Mucosa of rectum (tissue), 2 donors: Measurements from ENCODE around the gene TBL1XR1.

ENCODE experiments used
- H3K27ac ChIP-seq, 2 donors: one replicate each; pipeline ENCODE4 v1.7.0; 2013; ENCODE audit warnings: inconsistent platforms in 2 of 2, low read depth in 2 of 2, low read length in 2 of 2
- H3K27me3 ChIP-seq, 2 donors: one replicate each; pipeline ENCODE4 v1.7.0; 2013; ENCODE audit warnings: low read length in 2 of 2; ENCODE audit not compliant: control insufficient read depth in 2 of 2, insufficient read depth in 2 of 2
- H3K36me3 ChIP-seq, 2 donors: one replicate each; pipeline ENCODE4 v1.7.0; 2013; ENCODE audit warnings: low read length in 2 of 2; ENCODE audit not compliant: control insufficient read depth in 2 of 2, insufficient read depth in 2 of 2
- H3K4me1 ChIP-seq, 2 donors: one replicate each; pipeline ENCODE4 v1.7.0; 2013; ENCODE audit warnings: low read length in 2 of 2, mild to moderate bottlenecking in 1 of 2; ENCODE audit not compliant: control insufficient read depth in 2 of 2, insufficient read depth in 2 of 2
- H3K4me3 ChIP-seq, 2 donors: one replicate each; pipeline ENCODE4 v1.7.0; 2013; ENCODE audit warnings: low read length in 2 of 2
- H3K9ac ChIP-seq, 2 donors: one replicate each; pipeline ENCODE4 v1.7.0; 2013; ENCODE audit warnings: low read length in 2 of 2, low read depth in 1 of 2, mild to moderate bottlenecking in 1 of 2
- H3K9me3 ChIP-seq, 2 donors: one replicate each; pipeline ENCODE4 v1.7.0; 2013; ENCODE audit warnings: low read length in 2 of 2; ENCODE audit not compliant: control insufficient read depth in 2 of 2
- donor health status: healthy.
- donor health status: Normal muscosa, but diverticular disease.

Gene TBL1XR1

DNA sequence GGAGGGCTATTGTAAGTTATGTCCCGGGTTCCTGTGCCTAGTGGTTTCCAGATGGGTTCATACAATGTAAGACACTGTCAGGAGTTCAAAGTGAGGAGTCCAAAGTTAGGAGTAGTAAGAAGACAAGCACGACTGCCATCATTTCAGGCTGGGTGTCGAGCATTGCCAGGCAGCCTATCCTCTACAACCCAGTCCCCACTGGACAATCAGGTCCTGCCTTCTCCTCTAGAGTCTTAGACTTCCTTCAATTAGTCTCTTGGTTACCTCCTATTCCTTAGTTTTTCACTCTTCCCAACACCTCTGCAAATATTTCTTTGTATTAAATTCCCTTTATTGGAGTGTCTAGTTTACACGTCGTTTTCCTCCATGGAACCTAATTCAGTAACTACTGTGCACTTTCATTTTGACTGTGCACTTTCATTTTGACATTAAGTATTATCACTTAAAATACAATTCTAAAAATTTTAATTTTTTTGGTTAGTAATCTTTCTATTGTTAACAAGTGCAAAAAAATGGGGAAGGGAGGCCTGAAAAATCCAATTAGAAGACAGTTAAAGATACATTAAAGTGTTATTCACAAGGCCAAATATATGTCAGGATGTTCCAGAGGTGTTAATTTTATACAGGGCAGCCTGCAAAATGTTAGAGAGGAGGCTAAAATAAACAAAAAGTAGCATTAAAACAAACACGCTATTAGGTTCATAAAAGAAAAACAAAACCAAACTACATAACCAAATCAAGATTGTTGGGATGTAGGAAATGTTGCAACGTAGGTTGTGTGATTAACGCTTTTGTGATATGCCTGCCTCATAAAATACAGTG is 155.3 kb downstream of the TBL1XR1 start:
- Histone ChIP-seq H3K9ac (no peak overlapping the region), H3K27ac (no peak overlapping the region), H3K36me3 (peaks cover 36 to 49% of the 10 kb centered on the region in 2 donors), H3K27me3 (no peaks in the 10 kb centered on the region), H3K4me1 (no peaks in the 10 kb centered on the region), H3K9me3 (no peaks in the 10 kb centered on the region), H3K4me3 (no peak overlapping the region)

DNA sequence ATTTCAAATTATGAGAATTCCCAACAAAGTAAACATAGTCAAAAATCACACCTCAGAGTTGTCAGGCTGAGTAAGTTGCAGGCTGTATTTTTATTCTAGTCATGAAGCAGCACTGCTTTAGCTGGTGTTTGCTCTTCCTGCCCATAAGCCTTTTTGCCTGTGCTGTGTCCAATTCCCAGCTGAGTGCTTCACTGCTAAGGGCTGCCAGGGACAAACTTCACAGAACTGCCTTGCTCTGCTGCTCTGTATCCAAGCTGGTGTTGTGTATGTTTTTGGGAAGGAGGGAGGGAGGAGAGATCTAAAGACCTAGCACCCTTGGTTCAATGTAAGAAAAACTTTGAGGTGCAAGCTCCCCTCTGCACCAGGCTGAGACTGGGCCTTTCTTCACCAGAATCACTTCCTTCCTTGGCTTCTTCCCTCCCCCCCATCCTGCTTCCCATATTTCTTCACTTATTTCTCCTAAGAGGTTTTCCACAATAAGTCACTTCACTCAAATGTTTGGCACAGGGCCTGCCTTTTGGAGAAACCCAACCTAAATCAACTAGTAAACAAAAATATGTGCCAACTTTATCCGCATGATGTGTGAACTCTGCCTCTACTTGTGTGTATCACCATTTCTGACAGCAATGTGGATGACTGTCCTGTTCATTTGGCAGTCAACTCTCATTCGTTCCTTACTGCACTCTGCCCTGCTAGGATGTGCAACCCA is 156.1 kb downstream of the TBL1XR1 start:
- Histone ChIP-seq H3K36me3 (peaks cover 30 to 49% of the 10 kb centered on the region in 2 donors), H3K4me3 (no peak overlapping the region), H3K27me3 (no peaks in the 10 kb centered on the region), H3K9ac (no peak overlapping the region), H3K4me1 (no peaks in the 10 kb centered on the region), H3K27ac (no peak overlapping the region), H3K9me3 (no peaks in the 10 kb centered on the region)

GRCh38 chr3:177039490-177040274 is 157.6 kb downstream of the TBL1XR1 start:
- Histone ChIP-seq H3K9me3 (no peaks in the 10 kb centered on the region), H3K4me1 (no peaks in the 10 kb centered on the region), H3K36me3 (peaks cover 18 to 41% of the 10 kb centered on the region in 2 donors), H3K4me3 (no peak overlapping the region), H3K9ac (no peak overlapping the region), H3K27me3 (no peaks in the 10 kb centered on the region), H3K27ac (no peak overlapping the region)

GRCh38 chr3:177037241-177037640 is 160.0 kb downstream of the TBL1XR1 start:
- Histone ChIP-seq H3K4me3 (no peak overlapping the region), H3K36me3 (peaks cover 15 to 42% of the 10 kb centered on the region in 2 donors), H3K9ac (no peak overlapping the region), H3K9me3 (no peaks in the 10 kb centered on the region), H3K4me1 (no peaks in the 10 kb centered on the region), H3K27me3 (no peaks in the 10 kb centered on the region), H3K27ac (no peak overlapping the region)

- Histone ChIP-seq H3K4me3 (no peak overlapping the region), H3K9me3 (no peaks in the 10 kb centered on the region), H3K27ac (no peak overlapping the region), H3K9ac (no peak overlapping the region), H3K36me3 (peaks cover 15 to 43% of the 10 kb centered on the region in 2 donors), H3K4me1 (no peaks in the 10 kb centered on the region), H3K27me3 (no peaks in the 10 kb centered on the region)
Measured at GRCh38 chr3:177035676-177036075, 161.6 kb downstream of the TBL1XR1 start.

DNA sequence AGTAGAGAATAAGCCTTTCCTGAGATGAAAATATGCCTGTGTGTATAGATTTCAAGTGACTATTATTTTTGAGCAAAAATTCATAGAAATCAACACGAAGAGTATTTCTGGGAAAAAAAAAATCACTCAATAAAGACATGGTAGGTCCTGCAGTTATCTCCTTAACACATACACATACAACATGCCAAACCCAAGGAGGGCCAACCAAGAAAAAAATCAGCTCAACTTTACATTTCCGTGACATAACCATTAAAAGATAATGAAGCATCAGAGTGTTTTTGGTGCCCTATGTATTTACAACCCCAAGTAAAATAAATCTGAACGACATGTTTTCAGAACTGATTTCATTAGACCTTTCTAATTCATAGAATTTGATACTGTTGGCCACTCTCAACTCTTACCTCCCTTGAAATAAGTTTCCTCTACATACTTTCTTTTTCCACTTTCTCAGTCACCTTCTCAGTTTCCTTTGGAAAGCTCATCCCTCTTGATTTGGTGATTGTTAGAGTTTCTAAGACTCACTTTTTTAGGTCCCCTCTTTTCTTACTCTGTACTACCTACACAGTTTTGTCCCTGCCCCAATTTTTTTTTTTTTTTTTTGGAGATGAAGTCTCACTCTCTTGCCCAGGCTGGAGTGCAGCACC is 162.3 kb downstream of the TBL1XR1 start:
- peaks cover 16 to 47% of the 10 kb centered on the region in 2 donors for H3K36me3 ChIP-seq

GRCh38 chr3:177026505-177027277 is 170.6 kb downstream of the TBL1XR1 start:
- H3K4me1 ChIP-seq = no peaks in the 10 kb centered on the region
- no peak overlapping the region for H3K27ac ChIP-seq
- H3K27me3 ChIP-seq = no peaks in the 10 kb centered on the region
- no peak overlapping the region for H3K9ac ChIP-seq
- peaks cover 21 to 26% of the 10 kb centered on the region in 2 donors for H3K36me3 ChIP-seq
- no peaks in the 10 kb centered on the region for H3K9me3 ChIP-seq
- no peak overlapping the region for H3K4me3 ChIP-seq

More for the DNA sequence above, 162.3 kb downstream of the TBL1XR1 start:
- Histone ChIP-seq H3K4me3 (no peak overlapping the region), H3K27ac (no peak overlapping the region), H3K9me3 (no peaks in the 10 kb centered on the region), H3K27me3 (no peaks in the 10 kb centered on the region), H3K4me1 (no peaks in the 10 kb centered on the region), H3K9ac (no peak overlapping the region)

- no peaks in the 10 kb centered on the region for H3K4me1 ChIP-seq
- no peaks in the 10 kb centered on the region for H3K36me3 ChIP-seq
- H3K4me3 ChIP-seq = no peak overlapping the region
- H3K9ac ChIP-seq = no peak overlapping the region
- H3K27me3 ChIP-seq = no peaks in the 10 kb centered on the region
- no peaks in the 10 kb centered on the region for H3K9me3 ChIP-seq
- no peak overlapping the region for H3K27ac ChIP-seq
Measured at GRCh38 chr3:177015881-177016280, 181.4 kb downstream of the TBL1XR1 start.

GRCh38 chr3:177013681-177014280 is 183.5 kb downstream of the TBL1XR1 start:
- Histone ChIP-seq H3K27ac (no peak overlapping the region), H3K4me1 (no peaks in the 10 kb centered on the region), H3K9me3 (no peaks in the 10 kb centered on the region), H3K9ac (no peak overlapping the region), H3K27me3 (no peaks in the 10 kb centered on the region), H3K4me3 (no peak overlapping the region), H3K36me3 (no peaks in the 10 kb centered on the region)
